SH-SY5Y (cell line): ENCODE measurements around the gene TIRAP.

Source experiments
- GATA2 ChIP-seq: IDR thresholded peaks from 2 replicates; pipeline ENCODE4 v1.6.1; 2011; ENCODE audit warnings: mild to moderate bottlenecking, low read depth, low read length
- GATA3 ChIP-seq: IDR thresholded peaks from 2 replicates; pipeline ENCODE4 v1.6.1; 2011; ENCODE audit warnings: low read depth, mild to moderate bottlenecking, low read length, moderate library complexity

GRCh38 chr11:126332221-126332711, 49.4 kb downstream of the TIRAP start:
- TF ChIP-seq GATA2: no peak
- no peak for TF ChIP-seq GATA3
